OCI-LY7 (cell line): ENCODE measurements around the gene FRMPD4. TPM values are rescaled to one million over a fixed set of nuclear protein-coding genes. Genes with fewer than 3 reads are reported as not detected.

Source experiments
- BruUV-seq: library from RNA; stranded (reverse); fragments of 400-500 nt; replicated peaks from 2 replicates; lab custom pipeline; 2021; lab: Mats Ljungman, UMichigan
- CTCF ChIA-PET: fragments of 300-600 bp; sonication (Branson Sonifier 250); formaldehyde crosslinking; loops from one replicate; lab custom pipeline; 2022; ENCODE audit warnings: antibody characterized with exemption; ENCODE audit not compliant: unreplicated experiment; lab: Charles Lee
- POLR2A ChIA-PET: fragments of 300-600 bp; sonication (Branson Sonifier 250); formaldehyde crosslinking; loops from one replicate; lab custom pipeline; 2022; ENCODE audit warnings: antibody characterized with exemption; lab: Charles Lee
- DNase-seq: peaks from one replicate; pipeline ENCODE4 v3.0.0-alpha.2; 2015; ENCODE audit warnings: low spot score
- H2AFZ ChIP-seq: fragments of 200-600 bp; sonication (generic), shearing (Covaris generic); 2 replicates; pipeline ENCODE4 v1.6.1; 2014; ENCODE audit warnings: mild to moderate bottlenecking, antibody characterized with exemption, low read length, moderate library complexity
- H3K27ac ChIP-seq: fragments of 200-600 bp; sonication (generic); 2 replicates; pipeline ENCODE4 v1.5.1; 2014; ENCODE audit warnings: mixed run types, low read depth, mild to moderate bottlenecking, moderate library complexity, low read length, inconsistent platforms; ENCODE audit not compliant: poor library complexity, severe bottlenecking
- H3K36me3 ChIP-seq: fragments of 200-600 bp; sonication (generic); 2 replicates; pipeline ENCODE4 v1.6.1; 2014; ENCODE audit warnings: mild to moderate bottlenecking, antibody characterized with exemption, low read length, moderate library complexity, mixed read lengths; ENCODE audit not compliant: insufficient read depth
- H3K4me1 ChIP-seq: fragments of 200-600 bp; sonication (generic); 2 replicates; pipeline ENCODE4 v1.5.1; 2014; ENCODE audit warnings: mild to moderate bottlenecking, low read length; ENCODE audit not compliant: insufficient read depth, poor library complexity, severe bottlenecking
- H3K4me2 ChIP-seq: fragments of 200-600 bp; sonication (generic); 2 replicates; pipeline ENCODE4 v1.6.1; 2014; ENCODE audit warnings: mild to moderate bottlenecking, low read length
- H3K4me3 ChIP-seq: fragments of 200-600 bp; sonication (generic); 2 replicates; pipeline ENCODE4 v1.5.1; 2014; ENCODE audit warnings: mild to moderate bottlenecking, low read depth, low read length; ENCODE audit not compliant: poor library complexity, severe bottlenecking
- H3K79me2 ChIP-seq: fragments of 200-600 bp; sonication (generic); 2 replicates; pipeline ENCODE4 v1.6.1; 2016; ENCODE audit warnings: low read depth, mild to moderate bottlenecking, low read length, moderate library complexity, mixed read lengths; ENCODE audit not compliant: insufficient read depth
- H3K9me2 ChIP-seq: fragments of 200-600 bp; sonication (generic); 2 replicates; pipeline ENCODE4 v1.6.1; 2016; ENCODE audit warnings: mild to moderate bottlenecking, low read length, mixed read lengths; ENCODE audit not compliant: insufficient read depth
- H3K9me3 ChIP-seq: fragments of 200-600 bp; sonication (generic); 2 replicates; pipeline ENCODE4 v1.6.1; 2014; ENCODE audit warnings: mild to moderate bottlenecking, mixed run types, low read length, mixed read lengths
- H4K20me1 ChIP-seq: fragments of 200-600 bp; sonication (generic); 2 replicates; pipeline ENCODE4 v1.6.1; 2014; ENCODE audit warnings: mild to moderate bottlenecking, antibody characterized with exemption, low read length, moderate library complexity, mixed read lengths; ENCODE audit not compliant: insufficient read depth
- CTCF ChIP-seq: fragments of 200-600 bp; sonication (generic); conservative IDR thresholded peaks from 2 replicates; pipeline ENCODE4 v1.5.1; 2014; ENCODE audit warnings: mild to moderate bottlenecking, antibody characterized with exemption, low read length, moderate library complexity, mixed read lengths
- EZH2phosphoT487 ChIP-seq: fragments of 200-600 bp; sonication (generic); IDR thresholded peaks from 2 replicates; pipeline ENCODE4 v1.6.1; 2018; ENCODE audit warnings: low read depth, borderline replicate concordance, mild to moderate bottlenecking, mixed run types, antibody characterized with exemption, low read length, moderate library complexity, mixed read lengths
- intact Hi-C: fragments of 100-400 bp; cut with micrococcal nuclease; formaldehyde crosslinking; loops from one replicate; pipeline ENCODE4 v1.10.0; 2022; ENCODE audit not compliant: unreplicated experiment
- total RNA-seq, 2 experiments: library from RNA; depleted of rRNA in 1 of 2; stranded (reverse); fragments of >200 nt in 1 of 2; shearing (Covaris generic) in 1 of 2; gene quantifications; 2 replicates each; pipeline ENCODE4 v1.2.3, GENCODE V29; 2014 to 2022

FRMPD4 gene
- total RNA-seq, 2 experiments from 2014 or later: not detected

- no peak for DNase-seq
- Histone ChIP-seq H3K9me2 (no peaks in the 10 kb centered on the region), H3K4me2 (no peak overlapping the region), H2AFZ (no peak overlapping the region), H3K36me3 (no peaks in the 10 kb centered on the region), H3K4me3 (no peak overlapping the region), H3K4me1 (no peaks in the 10 kb centered on the region), H3K9me3 (no peaks in the 10 kb centered on the region), H4K20me1 (no peaks in the 10 kb centered on the region), H3K27ac (no peak overlapping the region), H3K79me2 (no peaks in the 10 kb centered on the region)
- intact Hi-C loops: loop anchor here (10.0 kb wide), 1 partner anchor 274 kb away; no protein-coding TSS in a partner anchor
- TF ChIP-seq EZH2phosphoT487 (no peak), CTCF (peak; percentile 40; the same call in 1 of the 2 replicates)
- ChIA-PET CTCF (no interaction called here), POLR2A (interaction anchor here (0.6 to 1.3 kb wide), 2 partner anchors 135 to 1212 kb away, joined by 3 to 5 read pairs; no protein-coding TSS in a partner anchor)
- BruUV-seq: no TSS peak
Measured at GRCh38 chrX:12768491-12768890, 630.2 kb downstream of the FRMPD4 start.

GRCh38 chrX:12770440-12770839 lies 632.2 kb downstream of the FRMPD4 start:
- Histone ChIP-seq H3K4me2 (no peak overlapping the region), H3K27ac (no peak overlapping the region), H3K4me1 (no peaks in the 10 kb centered on the region), H3K9me2 (no peaks in the 10 kb centered on the region), H2AFZ (no peak overlapping the region), H3K4me3 (no peak overlapping the region), H3K79me2 (no peaks in the 10 kb centered on the region), H3K36me3 (no peaks in the 10 kb centered on the region), H3K9me3 (no peaks in the 10 kb centered on the region), H4K20me1 (no peaks in the 10 kb centered on the region)
- no TSS peak for BruUV-seq
- TF ChIP-seq EZH2phosphoT487 (no peak), CTCF (peak; percentile 77)
- intact Hi-C loops: no loop called here
- CTCF ChIA-PET: no interaction called here
- POLR2A ChIA-PET: no interaction called here
- peak; percentile 34 for DNase-seq

GRCh38 chrX:12771445-12772069 lies 633.3 kb downstream of the FRMPD4 start:
- Histone ChIP-seq H3K4me2 (no peak overlapping the region), H3K79me2 (no peaks in the 10 kb centered on the region), H3K27ac (no peak overlapping the region), H3K4me3 (no peak overlapping the region), H3K9me2 (no peaks in the 10 kb centered on the region), H3K36me3 (no peaks in the 10 kb centered on the region), H4K20me1 (no peaks in the 10 kb centered on the region), H3K4me1 (no peaks in the 10 kb centered on the region), H2AFZ (no peak overlapping the region), H3K9me3 (no peaks in the 10 kb centered on the region)
- TF ChIP-seq CTCF (peak; percentile 73), EZH2phosphoT487 (no peak)
- intact Hi-C loops: no loop called here
- peak; percentile 45 for DNase-seq
- CTCF ChIA-PET: interaction anchor here (0.6 kb wide), 1 partner anchor 9 kb away, joined by 3 read pairs; no protein-coding TSS in a partner anchor
- POLR2A ChIA-PET: no interaction called here
- no TSS peak for BruUV-seq
